ENCODE measurements around the gene RAB39A. TPM values are rescaled to one million over a fixed set of nuclear protein-coding genes. Genes with fewer than 3 reads are reported as not detected.

Gene RAB39A
- polyA plus RNA-seq, 1 experiment = not detected

GRCh38 chr11:107951155-107951554 lies 22.9 kb downstream of the RAB39A start:
- Histone ChIP-seq H3K9me3 (ENCODE audit: control insufficient read depth, insufficient read depth, low read length) (no peaks in the 10 kb centered on the region), H3K4me3 (ENCODE audit: low read depth, low read length) (no peak overlapping the region), H3K27me3 (ENCODE audit: control insufficient read depth, insufficient read depth, low read length) (no peaks in the 10 kb centered on the region), H3K27ac (ENCODE audit: low read depth, low read length) (no peak overlapping the region)
- DNase-seq (ENCODE audit: low read depth, low spot score) = no peak
- TF ChIP-seq, protein P1, sequence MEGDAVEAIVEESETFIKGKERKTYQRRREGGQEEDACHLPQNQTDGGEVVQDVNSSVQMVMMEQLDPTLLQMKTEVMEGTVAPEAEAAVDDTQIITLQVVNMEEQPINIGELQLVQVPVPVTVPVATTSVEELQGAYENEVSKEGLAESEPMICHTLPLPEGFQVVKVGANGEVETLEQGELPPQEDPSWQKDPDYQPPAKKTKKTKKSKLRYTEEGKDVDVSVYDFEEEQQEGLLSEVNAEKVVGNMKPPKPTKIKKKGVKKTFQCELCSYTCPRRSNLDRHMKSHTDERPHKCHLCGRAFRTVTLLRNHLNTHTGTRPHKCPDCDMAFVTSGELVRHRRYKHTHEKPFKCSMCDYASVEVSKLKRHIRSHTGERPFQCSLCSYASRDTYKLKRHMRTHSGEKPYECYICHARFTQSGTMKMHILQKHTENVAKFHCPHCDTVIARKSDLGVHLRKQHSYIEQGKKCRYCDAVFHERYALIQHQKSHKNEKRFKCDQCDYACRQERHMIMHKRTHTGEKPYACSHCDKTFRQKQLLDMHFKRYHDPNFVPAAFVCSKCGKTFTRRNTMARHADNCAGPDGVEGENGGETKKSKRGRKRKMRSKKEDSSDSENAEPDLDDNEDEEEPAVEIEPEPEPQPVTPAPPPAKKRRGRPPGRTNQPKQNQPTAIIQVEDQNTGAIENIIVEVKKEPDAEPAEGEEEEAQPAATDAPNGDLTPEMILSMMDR (IDR thresholded peaks at IDR 0.05; ENCODE audit: low read depth, low read length) = no peak
- ChIA-PET CTCF (interaction anchor here (0.6 kb wide), 1 partner anchor 1883 kb away, joined by 3 read pairs; no protein-coding TSS in a partner anchor), POLR2A (no interaction called here)

GRCh38 chr11:107953446-107953845 lies 25.2 kb downstream of the RAB39A start:
- Histone ChIP-seq H3K9me3 (ENCODE audit: control insufficient read depth, insufficient read depth, low read length) (no peaks in the 10 kb centered on the region), H3K27ac (ENCODE audit: low read depth, low read length) (no peak overlapping the region), H3K27me3 (ENCODE audit: control insufficient read depth, insufficient read depth, low read length) (no peaks in the 10 kb centered on the region), H3K4me3 (ENCODE audit: low read depth, low read length) (no peak overlapping the region)
- TF ChIP-seq, protein P1 (IDR thresholded peaks at IDR 0.05; ENCODE audit: low read depth, low read length) = no peak
- no peak for DNase-seq (ENCODE audit: low read depth, low spot score)
- ChIA-PET CTCF (no interaction called here), POLR2A (no interaction called here)

- CTCF ChIA-PET = no interaction called here
These were observed 28.3 kb downstream of the RAB39A start for GRCh38 chr11:107956543-107956942.

GRCh38 chr11:107957109-107957588 lies 28.9 kb downstream of the RAB39A start:
- no peak overlapping the region for H3K27ac ChIP-seq (ENCODE audit: low read depth, low read length)
- POLR2A ChIA-PET = no interaction called here
- H3K27me3 ChIP-seq (ENCODE audit: control insufficient read depth, insufficient read depth, low read length) = no peaks in the 10 kb centered on the region
- CTCF ChIA-PET = no interaction called here
- TF ChIP-seq, protein P1 (IDR thresholded peaks at IDR 0.05; ENCODE audit: low read depth, low read length) = no peak
- DNase-seq (ENCODE audit: low read depth, low spot score) = no peak
- no peak overlapping the region for H3K4me3 ChIP-seq (ENCODE audit: low read depth, low read length)
- H3K9me3 ChIP-seq (ENCODE audit: control insufficient read depth, insufficient read depth, low read length) = no peaks in the 10 kb centered on the region

More at GRCh38 chr11:107956543-107956942, 28.3 kb downstream of the RAB39A start:
- Histone ChIP-seq H3K27me3 (ENCODE audit: control insufficient read depth, insufficient read depth, low read length) (no peaks in the 10 kb centered on the region), H3K9me3 (ENCODE audit: control insufficient read depth, insufficient read depth, low read length) (no peaks in the 10 kb centered on the region), H3K27ac (ENCODE audit: low read depth, low read length) (no peak overlapping the region), H3K4me3 (ENCODE audit: low read depth, low read length) (no peak overlapping the region)
- DNase-seq (ENCODE audit: low read depth, low spot score) = no peak
- TF ChIP-seq, protein P1 (IDR thresholded peaks at IDR 0.05; ENCODE audit: low read depth, low read length) = no peak
- POLR2A ChIA-PET = no interaction called here

DNA sequence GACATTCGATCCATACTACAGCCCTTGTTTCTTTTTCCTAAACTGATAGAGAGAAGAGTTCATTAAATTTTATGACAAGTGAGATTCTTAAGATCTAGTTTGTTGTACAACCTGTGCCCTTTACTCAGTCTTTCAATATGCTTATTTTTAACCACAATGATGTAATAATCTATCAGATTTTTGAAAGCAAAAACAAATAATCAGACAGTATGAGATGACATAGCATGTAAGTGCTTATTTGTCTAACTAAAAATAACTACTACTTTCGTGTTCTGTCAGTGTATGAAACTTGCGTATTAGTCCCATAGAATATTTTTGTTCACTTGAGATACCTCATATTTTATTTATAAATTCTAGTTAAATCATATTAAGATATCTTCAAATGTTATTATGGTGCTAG lies 33.2 kb downstream of the RAB39A start:
- ChIA-PET POLR2A (no interaction called here), CTCF (no interaction called here)
- H3K27ac ChIP-seq (ENCODE audit: low read depth, low read length) = no peak overlapping the region
- H3K9me3 ChIP-seq (ENCODE audit: control insufficient read depth, insufficient read depth, low read length) = no peaks in the 10 kb centered on the region
- no peak for DNase-seq (ENCODE audit: low read depth, low spot score)
- H3K4me3 ChIP-seq (ENCODE audit: low read depth, low read length) = no peak overlapping the region
- H3K27me3 ChIP-seq (ENCODE audit: control insufficient read depth, insufficient read depth, low read length) = no peaks in the 10 kb centered on the region
- TF ChIP-seq, protein P1 (IDR thresholded peaks at IDR 0.05; ENCODE audit: low read depth, low read length) = no peak
